HepG2 (cell line): Measurements from ENCODE around the gene RAPGEFL1. TPM values are rescaled to one million over a fixed set of nuclear protein-coding genes. Genes with fewer than 3 reads are reported as not detected.

ENCODE experiments used
- ADNP ChIP-seq: sonication (generic); formaldehyde crosslinking; IDR thresholded peaks from 2 replicates; pipeline ENCODE4 v1.4.0; 2020; ENCODE audit warnings: missing genetic modification reagents
- DNMT3B ChIP-seq: conservative IDR thresholded peaks from 2 replicates; pipeline ENCODE4 v1.6.1; 2016; ENCODE audit warnings: missing biosample characterization, control low read depth
- FOXA3 ChIP-seq: IDR thresholded peaks from 2 replicates; pipeline ENCODE4 v1.6.1; 2016; ENCODE audit warnings: missing genetic modification reagents, missing compliant biosample characterization
- GMEB1 ChIP-seq: sonication (generic); formaldehyde crosslinking; IDR thresholded peaks from 2 replicates; pipeline ENCODE4 v1.5.1; 2020; ENCODE audit warnings: missing genetic modification reagents, mild to moderate bottlenecking, borderline replicate concordance
- HIVEP1 ChIP-seq: sonication (generic); formaldehyde crosslinking; IDR thresholded peaks from 2 replicates; pipeline ENCODE4 v1.4.0; 2020; ENCODE audit warnings: mild to moderate bottlenecking, missing genetic modification reagents
- KDM2A ChIP-seq: sonication (generic); formaldehyde crosslinking; IDR thresholded peaks from 2 replicates; pipeline ENCODE4 v1.4.0; 2020; ENCODE audit warnings: low read depth, missing genetic modification reagents, borderline replicate concordance
- NFIC ChIP-seq: IDR thresholded peaks from 2 replicates; pipeline ENCODE4 v1.6.1; 2012; ENCODE audit warnings: mild to moderate bottlenecking, low read length, inconsistent platforms
- PAWR ChIP-seq: sonication (generic); formaldehyde crosslinking; IDR thresholded peaks from 2 replicates; pipeline ENCODE4 v1.4.0; 2020; ENCODE audit warnings: missing genetic modification reagents, mild to moderate bottlenecking, borderline replicate concordance
- POGZ ChIP-seq: sonication (generic); formaldehyde crosslinking; IDR thresholded peaks from 2 replicates; pipeline ENCODE4 v1.4.0; 2020; ENCODE audit warnings: mild to moderate bottlenecking, missing genetic modification reagents
- SAP130 ChIP-seq: IDR thresholded peaks from 2 replicates; pipeline ENCODE4 v1.6.1; 2016; ENCODE audit warnings: low read depth
- TBX3 ChIP-seq: fragments of 450-650 bp; IDR thresholded peaks from 2 replicates; pipeline ENCODE4 v1.6.1; 2017; ENCODE audit warnings: antibody characterized with exemption, mild to moderate bottlenecking, inconsistent platforms, borderline replicate concordance
- TFAP4 ChIP-seq: sonication (generic); IDR thresholded peaks from 2 replicates; pipeline ENCODE4 v1.6.1; 2016; ENCODE audit warnings: low read depth, borderline replicate concordance
- ZNF205 ChIP-seq: IDR thresholded peaks from 2 replicates; pipeline ENCODE4 v1.6.1; 2018; ENCODE audit warnings: missing biosample characterization, missing genetic modification reagents
- ZNF225 ChIP-seq: sonication (generic); formaldehyde crosslinking; IDR thresholded peaks from 2 replicates; pipeline ENCODE4 v1.4.0; 2020; ENCODE audit warnings: mild to moderate bottlenecking, missing genetic modification reagents
- ZNF260 ChIP-seq: sonication (generic); formaldehyde crosslinking; IDR thresholded peaks from 2 replicates; pipeline ENCODE4 v1.4.0; 2020; ENCODE audit warnings: missing genetic modification reagents, low read depth, mild to moderate bottlenecking, borderline replicate concordance
- ZNF850 ChIP-seq: sonication (generic); formaldehyde crosslinking; conservative IDR thresholded peaks from 2 replicates; pipeline ENCODE4 v1.9.0; 2021; ENCODE audit warnings: mild to moderate bottlenecking, missing genetic modification reagents
- ZNF891 ChIP-seq: sonication (generic); formaldehyde crosslinking; IDR thresholded peaks from 2 replicates; pipeline ENCODE4 v1.5.0; 2020; ENCODE audit warnings: mild to moderate bottlenecking, missing genetic modification reagents
- ZSCAN29 ChIP-seq: sonication (generic); formaldehyde crosslinking; conservative IDR thresholded peaks from 2 replicates; pipeline ENCODE4 v1.4.0; 2020; ENCODE audit warnings: mild to moderate bottlenecking, missing genetic modification reagents
- polyA plus RNA-seq, 8 experiments: library from polyadenylated mRNA; depleted of rRNA in 3 of 8; stranded (reverse) in 7 of 8; unstranded in 1 of 8; fragments of >200 nt; fragmentation: Illumina TruSeq in 4 of 8; extraction: Trizol in 4 of 8; gene quantifications; 2 replicates each; pipeline versions ENCODE4 v1.2.1 to v1.2.3, GENCODE V29; 2011 to 2016; ENCODE audit warnings: low read depth in 4 of 8, missing spikeins in 1 of 8, mixed read lengths in 1 of 8; ENCODE audit not compliant: insufficient read depth in 1 of 8
- total RNA-seq, 5 experiments: library from RNA; depleted of rRNA; stranded (reverse); fragments of >200 nt; fragmentation: Illumina TruSeq; extraction: Trizol; gene quantifications; 2 replicates each; pipeline ENCODE4 v1.2.3, GENCODE V29; 2016; ENCODE audit warnings: low read depth in 1 of 5
- TF ChIP-seq, protein P1 (sequence below): sonication (generic); formaldehyde crosslinking; IDR thresholded peaks from 2 replicates; pipeline ENCODE4 v1.8.0; 2022; ENCODE audit warnings: missing genetic modification reagents, mild to moderate bottlenecking, borderline replicate concordance
- TF ChIP-seq, protein P2 (sequence below): sonication (generic); formaldehyde crosslinking; IDR thresholded peaks from 2 replicates; pipeline ENCODE4 v1.4.0; 2020; ENCODE audit warnings: mild to moderate bottlenecking, missing genetic modification reagents
- TF ChIP-seq, protein P3 (sequence below): sonication (generic); formaldehyde crosslinking; IDR thresholded peaks from 2 replicates; pipeline ENCODE4 v1.8.1; 2022; ENCODE audit warnings: mild to moderate bottlenecking, missing genetic modification reagents
- TF ChIP-seq, protein P4 (sequence below): sonication (generic); formaldehyde crosslinking; IDR thresholded peaks from 2 replicates; pipeline ENCODE4 v1.4.0; 2020; ENCODE audit warnings: mild to moderate bottlenecking, missing genetic modification reagents, borderline replicate concordance
- TF ChIP-seq, protein P5 (sequence below): sonication (generic); formaldehyde crosslinking; IDR thresholded peaks from 2 replicates; pipeline ENCODE4 v1.5.0; 2020; ENCODE audit warnings: missing genetic modification reagents, mild to moderate bottlenecking, borderline replicate concordance

The RAPGEFL1 gene
- total and polyA plus RNA-seq, 2 of the 13 experiments (the other 11 are each of a cell fraction or from before 2014, with no cell fraction given): 4.5 to 7.8 TPM

- TF ChIP-seq, protein P1, sequence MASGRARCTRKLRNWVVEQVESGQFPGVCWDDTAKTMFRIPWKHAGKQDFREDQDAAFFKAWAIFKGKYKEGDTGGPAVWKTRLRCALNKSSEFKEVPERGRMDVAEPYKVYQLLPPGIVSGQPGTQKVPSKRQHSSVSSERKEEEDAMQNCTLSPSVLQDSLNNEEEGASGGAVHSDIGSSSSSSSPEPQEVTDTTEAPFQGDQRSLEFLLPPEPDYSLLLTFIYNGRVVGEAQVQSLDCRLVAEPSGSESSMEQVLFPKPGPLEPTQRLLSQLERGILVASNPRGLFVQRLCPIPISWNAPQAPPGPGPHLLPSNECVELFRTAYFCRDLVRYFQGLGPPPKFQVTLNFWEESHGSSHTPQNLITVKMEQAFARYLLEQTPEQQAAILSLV: 0 out of 2 replicates have a peak, but pooled peaks have one; percentile 23
- TF ChIP-seq ZNF850 (CRISPR knock-in tag) (no peak), NFIC (no peak), TFAP4 (no peak), HIVEP1 (CRISPR knock-in tag) (no peak), TBX3 (no peak), ZSCAN29 (CRISPR knock-in tag) (0 out of 2 replicates have a peak, but pooled peaks have one; percentile 55), ZNF225 (no peak), POGZ (no peak), ZNF205 (peak; percentile 71; the same call in 1 of the 2 replicates), FOXA3 (CRISPR knock-in tag) (peak; percentile 6; the same call in 1 of the 2 replicates), KDM2A (peak; percentile 50; the same call in 1 of the 2 replicates), PAWR (no peak), ADNP (CRISPR knock-in tag) (0 out of 2 replicates have a peak, but pooled peaks have one; percentile 44), ZNF891 (CRISPR knock-in tag) (no peak; the same call in 1 of the 2 replicates), ZNF260 (no peak), GMEB1 (no peak), DNMT3B (CRISPR knock-in tag) (no peak; the same call in 1 of the 2 replicates), SAP130 (CRISPR knock-in tag) (no peak; the same call in 1 of the 2 replicates)
- TF ChIP-seq, protein P2, sequence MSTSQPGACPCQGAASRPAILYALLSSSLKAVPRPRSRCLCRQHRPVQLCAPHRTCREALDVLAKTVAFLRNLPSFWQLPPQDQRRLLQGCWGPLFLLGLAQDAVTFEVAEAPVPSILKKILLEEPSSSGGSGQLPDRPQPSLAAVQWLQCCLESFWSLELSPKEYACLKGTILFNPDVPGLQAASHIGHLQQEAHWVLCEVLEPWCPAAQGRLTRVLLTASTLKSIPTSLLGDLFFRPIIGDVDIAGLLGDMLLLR: no peak
- TF ChIP-seq, protein P3, sequence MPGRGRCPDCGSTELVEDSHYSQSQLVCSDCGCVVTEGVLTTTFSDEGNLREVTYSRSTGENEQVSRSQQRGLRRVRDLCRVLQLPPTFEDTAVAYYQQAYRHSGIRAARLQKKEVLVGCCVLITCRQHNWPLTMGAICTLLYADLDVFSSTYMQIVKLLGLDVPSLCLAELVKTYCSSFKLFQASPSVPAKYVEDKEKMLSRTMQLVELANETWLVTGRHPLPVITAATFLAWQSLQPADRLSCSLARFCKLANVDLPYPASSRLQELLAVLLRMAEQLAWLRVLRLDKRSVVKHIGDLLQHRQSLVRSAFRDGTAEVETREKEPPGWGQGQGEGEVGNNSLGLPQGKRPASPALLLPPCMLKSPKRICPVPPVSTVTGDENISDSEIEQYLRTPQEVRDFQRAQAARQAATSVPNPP (CRISPR knock-in tag): peak; percentile 75; the same call in 1 of the 2 replicates
- TF ChIP-seq, protein P4, sequence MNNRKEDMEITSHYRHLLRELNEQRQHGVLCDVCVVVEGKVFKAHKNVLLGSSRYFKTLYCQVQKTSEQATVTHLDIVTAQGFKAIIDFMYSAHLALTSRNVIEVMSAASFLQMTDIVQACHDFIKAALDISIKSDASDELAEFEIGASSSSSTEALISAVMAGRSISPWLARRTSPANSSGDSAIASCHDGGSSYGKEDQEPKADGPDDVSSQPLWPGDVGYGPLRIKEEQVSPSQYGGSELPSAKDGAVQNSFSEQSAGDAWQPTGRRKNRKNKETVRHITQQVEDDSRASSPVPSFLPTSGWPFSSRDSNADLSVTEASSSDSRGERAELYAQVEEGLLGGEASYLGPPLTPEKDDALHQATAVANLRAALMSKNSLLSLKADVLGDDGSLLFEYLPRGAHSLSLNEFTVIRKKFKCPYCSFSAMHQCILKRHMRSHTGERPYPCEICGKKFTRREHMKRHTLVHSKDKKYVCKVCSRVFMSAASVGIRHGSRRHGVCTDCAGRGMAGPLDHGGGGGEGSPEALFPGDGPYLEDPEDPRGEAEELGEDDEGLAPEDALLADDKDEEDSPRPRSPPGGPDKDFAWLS (CRISPR knock-in tag): 0 out of 2 replicates have a peak, but pooled peaks have one; percentile 6
- TF ChIP-seq, protein P5, sequence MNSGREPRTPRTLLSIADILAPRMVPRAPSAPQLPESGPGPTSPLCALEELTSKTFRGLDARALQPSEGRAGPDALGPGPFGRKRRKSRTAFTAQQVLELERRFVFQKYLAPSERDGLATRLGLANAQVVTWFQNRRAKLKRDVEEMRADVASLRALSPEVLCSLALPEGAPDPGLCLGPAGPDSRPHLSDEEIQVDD (CRISPR knock-in tag): no peak
Measured at GRCh38 chr17:40139566-40140058, 37.7 kb upstream of the RAPGEFL1 start (continued).
